ENCODE measurements around the gene PRDX5.
A peak's percentile ranks its signal among the peaks of the same experiment; 100 is the strongest.

Gene PRDX5

DNA sequence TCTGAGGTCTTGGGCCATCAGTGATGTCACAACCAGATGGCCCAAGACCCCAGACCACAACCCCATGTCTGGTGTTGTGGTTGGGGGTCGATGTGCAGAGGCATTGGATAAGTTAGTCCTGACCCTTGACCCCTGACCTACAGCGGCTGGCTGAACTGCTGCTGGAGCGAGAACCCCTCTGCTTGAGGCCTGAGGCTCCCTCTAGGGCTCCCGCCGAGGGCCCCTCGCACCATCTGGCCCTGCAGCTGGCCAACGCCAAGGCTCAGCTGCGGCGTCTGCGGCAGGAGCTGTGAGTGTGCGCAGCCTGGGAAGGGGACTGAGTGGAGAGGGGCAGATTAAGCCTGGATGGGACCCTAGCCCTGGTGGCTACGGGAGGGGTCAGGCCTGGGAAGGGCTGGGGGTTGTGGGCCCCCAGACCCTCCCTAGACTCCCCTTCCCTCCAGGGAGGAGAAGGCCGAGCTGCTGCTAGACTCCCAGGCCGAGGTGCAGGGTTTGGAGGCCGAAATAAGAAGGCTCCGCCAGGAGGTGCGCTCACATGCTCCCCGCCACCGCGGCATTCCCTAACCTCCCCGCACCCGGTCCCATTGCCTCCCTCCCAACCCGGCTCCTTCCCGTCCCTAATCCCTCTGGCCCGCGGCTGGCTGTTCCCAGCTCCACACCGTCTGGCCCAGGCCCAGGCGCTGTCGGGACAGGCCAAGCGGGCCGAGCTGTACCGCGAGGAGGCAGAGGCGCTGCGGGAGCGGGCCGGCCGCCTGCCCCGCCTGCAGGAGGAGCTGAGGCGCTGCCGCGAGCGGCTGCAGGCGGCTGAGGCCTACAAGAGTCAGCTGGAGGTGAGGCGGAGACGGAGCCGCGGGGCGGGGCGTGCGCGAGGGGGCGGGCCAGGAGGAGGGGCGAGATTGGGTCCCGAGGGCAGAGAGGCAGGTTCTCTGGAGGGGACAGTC lies 24.2 kb downstream of the PRDX5 start:
- Histone ChIP-seq H3K9me3 (no peaks in the 10 kb centered on the region), H3K36me3 (no peaks in the 10 kb centered on the region), H3K4me1 (no peaks in the 10 kb centered on the region), H3K4me3 (ENCODE audit: low read depth, low read length) (no peak overlapping the region), H3K27me3 (no peaks in the 10 kb centered on the region)
- TF ChIP-seq, protein P1, sequence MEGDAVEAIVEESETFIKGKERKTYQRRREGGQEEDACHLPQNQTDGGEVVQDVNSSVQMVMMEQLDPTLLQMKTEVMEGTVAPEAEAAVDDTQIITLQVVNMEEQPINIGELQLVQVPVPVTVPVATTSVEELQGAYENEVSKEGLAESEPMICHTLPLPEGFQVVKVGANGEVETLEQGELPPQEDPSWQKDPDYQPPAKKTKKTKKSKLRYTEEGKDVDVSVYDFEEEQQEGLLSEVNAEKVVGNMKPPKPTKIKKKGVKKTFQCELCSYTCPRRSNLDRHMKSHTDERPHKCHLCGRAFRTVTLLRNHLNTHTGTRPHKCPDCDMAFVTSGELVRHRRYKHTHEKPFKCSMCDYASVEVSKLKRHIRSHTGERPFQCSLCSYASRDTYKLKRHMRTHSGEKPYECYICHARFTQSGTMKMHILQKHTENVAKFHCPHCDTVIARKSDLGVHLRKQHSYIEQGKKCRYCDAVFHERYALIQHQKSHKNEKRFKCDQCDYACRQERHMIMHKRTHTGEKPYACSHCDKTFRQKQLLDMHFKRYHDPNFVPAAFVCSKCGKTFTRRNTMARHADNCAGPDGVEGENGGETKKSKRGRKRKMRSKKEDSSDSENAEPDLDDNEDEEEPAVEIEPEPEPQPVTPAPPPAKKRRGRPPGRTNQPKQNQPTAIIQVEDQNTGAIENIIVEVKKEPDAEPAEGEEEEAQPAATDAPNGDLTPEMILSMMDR (IDR thresholded peaks at IDR 0.05; ENCODE audit: low read depth, low read length) = peak; percentile 21; the same call in 1 of the 2 replicates
- DNase-seq = peak; percentile 74

DNA sequence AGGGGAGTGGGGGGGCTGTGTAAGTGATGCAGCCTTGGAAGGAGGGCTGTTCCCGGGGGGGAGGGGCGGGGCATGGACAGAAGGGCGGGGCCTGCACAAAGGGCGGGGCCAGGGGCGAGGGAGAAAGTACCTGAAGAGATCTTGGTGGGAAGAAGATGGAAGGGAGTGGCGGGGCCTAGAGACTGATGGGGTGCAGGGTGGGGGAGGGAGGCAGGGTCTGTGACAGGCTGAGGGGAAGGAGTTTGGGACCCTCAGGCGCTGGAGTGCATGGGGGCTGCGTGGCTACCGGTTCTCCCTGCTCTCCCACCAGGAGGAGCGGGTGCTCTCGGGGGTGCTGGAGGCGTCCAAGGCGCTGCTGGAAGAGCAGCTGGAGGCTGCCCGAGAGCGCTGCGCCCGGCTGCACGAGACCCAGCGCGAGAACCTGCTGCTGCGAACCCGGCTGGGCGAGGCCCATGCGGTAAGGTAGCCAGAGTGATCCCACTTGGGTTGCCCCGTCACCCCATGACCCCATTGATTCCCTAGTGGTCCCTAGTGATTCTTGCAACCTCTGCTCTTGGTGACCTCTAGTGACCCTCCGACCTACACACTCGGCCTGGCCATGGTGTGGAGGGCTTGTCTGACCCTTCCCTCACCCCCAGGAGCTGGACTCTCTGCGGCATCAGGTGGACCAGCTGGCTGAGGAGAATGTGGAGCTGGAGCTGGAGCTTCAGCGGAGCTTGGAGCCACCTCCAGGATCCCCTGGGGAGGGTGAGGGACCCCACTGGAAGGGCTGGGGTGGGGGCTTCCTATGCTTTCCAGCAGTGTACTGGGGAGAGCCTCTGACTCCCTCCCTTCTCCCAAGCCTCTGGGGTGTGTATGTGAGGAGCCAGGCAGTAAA lies 25.2 kb downstream of the PRDX5 start:
- Histone ChIP-seq H3K27me3 (no peaks in the 10 kb centered on the region), H3K4me3 (ENCODE audit: low read depth, low read length) (no peak overlapping the region), H3K9me3 (no peaks in the 10 kb centered on the region), H3K4me1 (no peaks in the 10 kb centered on the region), H3K36me3 (no peaks in the 10 kb centered on the region)
- TF ChIP-seq, protein P1 (IDR thresholded peaks at IDR 0.05; ENCODE audit: low read depth, low read length) = no peak
- DNase-seq = no peak

DNA sequence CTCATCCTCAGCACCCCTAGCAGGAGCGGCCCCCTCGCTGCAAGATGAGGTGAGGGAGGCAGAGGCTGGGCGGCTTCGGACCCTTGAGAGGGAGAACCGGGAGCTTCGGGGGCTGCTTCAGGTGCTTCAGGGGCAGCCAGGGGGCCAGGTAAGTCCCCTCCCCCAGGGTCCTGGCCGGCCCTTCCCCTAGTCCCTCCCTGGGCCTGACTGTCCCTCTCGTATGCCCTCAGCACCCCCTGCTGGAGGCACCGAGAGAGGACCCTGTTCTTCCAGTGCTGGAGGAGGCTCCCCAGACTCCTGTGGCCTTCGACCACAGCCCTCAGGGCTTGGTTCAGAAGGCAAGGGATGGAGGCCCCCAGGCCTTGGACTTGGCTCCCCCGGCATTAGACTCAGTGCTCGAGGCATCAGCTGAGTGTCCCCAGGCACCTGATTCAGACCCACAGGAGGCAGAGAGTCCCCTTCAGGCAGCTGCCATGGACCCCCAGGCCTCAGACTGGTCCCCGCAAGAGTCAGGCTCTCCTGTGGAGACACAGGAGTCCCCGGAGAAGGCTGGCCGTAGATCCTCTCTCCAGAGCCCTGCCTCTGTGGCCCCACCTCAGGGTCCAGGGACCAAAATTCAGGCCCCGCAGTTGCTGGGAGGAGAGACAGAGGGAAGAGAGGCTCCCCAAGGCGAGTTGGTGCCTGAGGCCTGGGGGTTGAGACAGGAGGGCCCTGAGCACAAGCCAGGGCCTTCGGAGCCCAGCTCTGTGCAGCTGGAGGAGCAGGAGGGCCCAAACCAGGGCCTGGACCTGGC lies 26.0 kb downstream of the PRDX5 start:
- no peaks in the 10 kb centered on the region for H3K9me3 ChIP-seq
- no peaks in the 10 kb centered on the region for H3K36me3 ChIP-seq
- H3K4me1 ChIP-seq = no peaks in the 10 kb centered on the region
- H3K27me3 ChIP-seq = no peaks in the 10 kb centered on the region
- no peak overlapping the region for H3K4me3 ChIP-seq (ENCODE audit: low read depth, low read length)
- TF ChIP-seq, protein P1 (IDR thresholded peaks at IDR 0.05; ENCODE audit: low read depth, low read length) = peak; percentile 27
- no peak for DNase-seq

GRCh38 chr11:64344787-64345186 lies 26.9 kb downstream of the PRDX5 start:
- Histone ChIP-seq H3K4me3 (ENCODE audit: low read depth, low read length) (no peak overlapping the region), H3K4me1 (no peaks in the 10 kb centered on the region), H3K36me3 (no peaks in the 10 kb centered on the region), H3K27me3 (no peaks in the 10 kb centered on the region), H3K9me3 (no peaks in the 10 kb centered on the region)
- TF ChIP-seq, protein P1 (IDR thresholded peaks at IDR 0.05; ENCODE audit: low read depth, low read length) = no peak
- DNase-seq = no peak

GRCh38 chr11:64347193-64347867 lies 29.4 kb downstream of the PRDX5 start:
- H3K36me3 ChIP-seq = no peaks in the 10 kb centered on the region
- DNase-seq = no peak
- H3K27me3 ChIP-seq = no peaks in the 10 kb centered on the region
- TF ChIP-seq, protein P1 (IDR thresholded peaks at IDR 0.05; ENCODE audit: low read depth, low read length) = no peak
- no peaks in the 10 kb centered on the region for H3K9me3 ChIP-seq
- no peak overlapping the region for H3K4me3 ChIP-seq (ENCODE audit: low read depth, low read length)
- H3K4me1 ChIP-seq = no peaks in the 10 kb centered on the region

Measured in BE2C (cell line).